GM12801 (cell line): ENCODE measurements around the gene PAIP2B.

Experiments used
- TF ChIP-seq, protein P1 (sequence below): IDR thresholded peaks from one replicate; pipeline ENCODE4 v1.5.1; 2011; ENCODE audit warnings: control low read depth; ENCODE audit not compliant: insufficient read length; ENCODE audit errors: extremely low read depth

Gene PAIP2B

DNA sequence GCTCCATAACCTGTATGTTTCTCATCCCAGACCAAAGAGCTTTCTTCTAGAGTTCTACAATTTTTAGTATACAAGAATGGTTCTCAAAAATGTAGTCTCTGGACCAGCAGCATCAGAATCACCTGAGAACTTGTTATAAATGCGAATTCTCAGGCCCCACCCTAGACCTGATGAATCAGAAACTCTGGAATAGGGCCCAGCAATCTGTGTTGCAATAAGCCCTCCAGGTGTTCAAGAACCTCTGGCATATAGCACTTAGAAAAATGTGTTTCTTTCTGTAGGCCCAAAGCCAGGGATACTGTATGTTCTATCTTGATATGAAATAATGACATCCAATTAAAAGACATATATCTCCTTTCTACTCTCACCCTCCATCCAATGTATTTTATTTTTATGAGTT is 10.4 kb downstream of the PAIP2B start:
- TF ChIP-seq, protein P1, sequence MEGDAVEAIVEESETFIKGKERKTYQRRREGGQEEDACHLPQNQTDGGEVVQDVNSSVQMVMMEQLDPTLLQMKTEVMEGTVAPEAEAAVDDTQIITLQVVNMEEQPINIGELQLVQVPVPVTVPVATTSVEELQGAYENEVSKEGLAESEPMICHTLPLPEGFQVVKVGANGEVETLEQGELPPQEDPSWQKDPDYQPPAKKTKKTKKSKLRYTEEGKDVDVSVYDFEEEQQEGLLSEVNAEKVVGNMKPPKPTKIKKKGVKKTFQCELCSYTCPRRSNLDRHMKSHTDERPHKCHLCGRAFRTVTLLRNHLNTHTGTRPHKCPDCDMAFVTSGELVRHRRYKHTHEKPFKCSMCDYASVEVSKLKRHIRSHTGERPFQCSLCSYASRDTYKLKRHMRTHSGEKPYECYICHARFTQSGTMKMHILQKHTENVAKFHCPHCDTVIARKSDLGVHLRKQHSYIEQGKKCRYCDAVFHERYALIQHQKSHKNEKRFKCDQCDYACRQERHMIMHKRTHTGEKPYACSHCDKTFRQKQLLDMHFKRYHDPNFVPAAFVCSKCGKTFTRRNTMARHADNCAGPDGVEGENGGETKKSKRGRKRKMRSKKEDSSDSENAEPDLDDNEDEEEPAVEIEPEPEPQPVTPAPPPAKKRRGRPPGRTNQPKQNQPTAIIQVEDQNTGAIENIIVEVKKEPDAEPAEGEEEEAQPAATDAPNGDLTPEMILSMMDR, result no peak

DNA sequence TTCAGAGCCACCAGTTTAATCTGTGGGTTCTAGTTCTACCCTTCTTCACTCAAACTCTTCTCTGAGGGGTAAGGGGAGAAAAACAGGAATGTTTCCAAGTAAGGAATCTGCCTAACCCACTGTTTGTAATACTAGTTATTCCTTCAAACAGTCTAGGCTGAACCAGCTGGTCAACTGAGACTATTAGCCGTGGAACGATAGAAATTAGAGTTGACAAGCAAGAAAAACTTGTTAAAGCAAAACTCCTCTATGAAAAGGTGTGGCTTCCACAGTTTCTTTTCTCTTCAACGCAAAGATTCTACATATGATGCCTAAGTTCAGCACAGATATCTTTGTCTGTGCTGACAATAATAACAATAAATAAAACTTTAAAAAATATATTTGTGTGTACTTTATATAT is 11.5 kb downstream of the PAIP2B start:
- TF ChIP-seq, protein P1, result no peak

DNA sequence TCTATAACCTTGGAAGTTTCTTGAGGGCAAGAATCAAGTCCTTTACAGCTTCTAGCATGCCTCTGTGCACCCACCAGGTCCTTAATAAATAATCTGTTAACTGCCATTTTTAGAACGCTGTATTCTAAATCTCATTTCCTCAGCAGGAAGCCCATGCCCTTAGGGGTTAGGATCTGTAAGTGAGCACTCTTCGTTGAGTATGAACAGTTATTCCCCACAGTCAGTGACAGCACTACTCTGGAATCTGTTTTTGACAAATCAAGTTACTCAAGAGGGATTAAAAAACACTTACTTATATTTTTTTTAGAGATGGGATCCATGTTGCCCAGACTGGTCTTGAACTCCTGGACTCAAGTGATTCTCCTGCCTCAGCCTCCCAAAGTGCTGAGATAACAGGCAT is 14.6 kb downstream of the PAIP2B start:
- TF ChIP-seq, protein P1, result no peak

DNA sequence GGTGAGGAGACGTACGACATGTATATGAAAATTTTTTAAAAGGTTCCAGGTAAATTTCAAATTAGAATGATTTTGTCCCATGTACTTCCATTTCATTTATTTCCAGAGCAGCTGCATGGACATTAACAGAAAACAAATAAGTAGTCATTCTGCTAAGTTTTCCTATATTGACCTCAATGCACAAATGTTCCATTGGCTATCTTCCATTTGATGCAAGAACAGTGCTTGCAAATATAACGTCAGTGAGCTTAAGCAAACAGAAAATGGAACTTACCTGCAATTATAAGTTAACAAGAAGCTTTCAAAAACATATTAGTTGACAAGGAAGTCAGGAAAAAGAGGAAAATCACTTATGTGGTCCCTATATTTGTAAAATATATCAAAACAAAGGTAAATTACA is 16.6 kb downstream of the PAIP2B start:
- TF ChIP-seq, protein P1, result no peak

DNA sequence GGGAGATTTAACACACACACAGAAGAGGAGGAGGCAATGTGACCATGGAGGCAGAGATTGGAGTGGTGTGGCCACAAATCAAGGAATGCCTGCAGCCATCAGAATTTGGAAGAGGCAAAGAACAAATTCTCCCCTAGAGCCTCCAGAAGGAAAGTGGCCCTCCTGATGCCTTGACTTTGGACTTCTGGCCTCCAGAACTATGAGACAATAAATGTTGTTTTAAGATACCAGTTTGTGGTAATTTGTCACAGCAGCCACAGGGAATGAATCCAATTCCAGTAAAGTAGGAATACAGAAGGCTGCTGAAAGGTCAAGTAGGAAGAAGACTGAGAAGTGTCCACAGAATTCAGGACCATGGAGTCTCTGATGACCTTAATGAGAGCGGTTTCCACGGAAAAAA is 18.1 kb downstream of the PAIP2B start:
- TF ChIP-seq, protein P1, result no peak

DNA sequence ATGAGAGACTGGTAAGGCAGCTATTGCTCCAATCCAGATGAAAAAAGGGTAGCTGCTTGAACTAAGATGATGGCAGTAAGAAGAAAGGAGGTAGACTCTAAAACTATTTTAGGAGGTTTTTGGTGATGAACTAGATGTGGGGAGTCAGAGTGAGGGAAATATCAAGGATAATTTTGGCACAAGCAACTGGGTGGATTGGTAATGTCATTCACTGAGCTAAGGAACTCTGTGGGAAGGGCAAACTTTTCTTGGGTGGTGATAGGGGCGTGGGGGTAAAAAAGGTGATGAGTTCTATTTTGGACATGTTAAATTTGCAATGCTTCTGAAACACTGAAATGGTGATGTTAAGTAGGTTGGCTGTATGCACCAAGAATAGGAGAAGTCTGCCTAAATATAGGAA is 19.3 kb downstream of the PAIP2B start:
- TF ChIP-seq, protein P1, result no peak

DNA sequence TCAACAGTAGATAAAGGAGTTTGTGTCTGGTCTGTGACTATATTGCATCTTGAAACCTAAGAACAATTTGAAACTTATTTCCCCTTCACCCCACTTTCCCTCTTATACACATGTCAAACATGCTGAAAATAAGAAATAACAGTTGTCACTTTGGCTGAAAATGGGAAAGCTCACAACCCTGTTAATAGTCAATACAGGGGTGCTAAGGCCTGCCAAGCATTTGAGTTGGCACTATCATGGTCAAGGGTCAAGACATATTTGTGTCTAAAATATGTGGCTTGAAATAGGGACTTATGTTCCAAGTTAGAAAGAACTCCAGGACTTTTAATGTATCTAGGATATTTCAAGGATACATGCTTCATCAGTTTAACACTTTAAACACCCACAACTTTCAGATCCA is 20.6 kb downstream of the PAIP2B start:
- TF ChIP-seq, protein P1, result no peak

DNA sequence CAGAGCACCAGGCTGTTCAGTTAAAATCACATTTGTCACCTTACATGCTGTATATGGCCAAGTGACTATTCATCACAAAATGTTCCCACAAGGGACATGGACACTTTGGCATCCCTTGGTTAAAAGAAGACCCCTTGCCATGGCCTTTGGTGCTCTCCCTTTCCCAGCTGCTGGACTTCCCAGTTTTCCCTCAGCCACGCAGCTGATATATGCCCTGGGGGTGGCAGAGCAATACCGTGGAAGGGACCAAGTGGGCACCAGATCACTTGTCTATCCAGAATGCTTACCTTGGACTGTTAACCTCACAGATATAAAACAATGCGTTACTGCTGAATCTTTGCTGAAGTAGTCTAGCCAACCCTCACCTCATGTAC is 35.3 kb downstream of the PAIP2B start:
- TF ChIP-seq, protein P1, result no peak
